Measurements from ENCODE around the gene HAUS3. TPM values are rescaled to one million over a fixed set of nuclear protein-coding genes. Genes with fewer than 3 reads are reported as not detected.

The HAUS3 gene
- total RNA-seq, 1 experiment from 2014 or later = 17.3 TPM

DNA sequence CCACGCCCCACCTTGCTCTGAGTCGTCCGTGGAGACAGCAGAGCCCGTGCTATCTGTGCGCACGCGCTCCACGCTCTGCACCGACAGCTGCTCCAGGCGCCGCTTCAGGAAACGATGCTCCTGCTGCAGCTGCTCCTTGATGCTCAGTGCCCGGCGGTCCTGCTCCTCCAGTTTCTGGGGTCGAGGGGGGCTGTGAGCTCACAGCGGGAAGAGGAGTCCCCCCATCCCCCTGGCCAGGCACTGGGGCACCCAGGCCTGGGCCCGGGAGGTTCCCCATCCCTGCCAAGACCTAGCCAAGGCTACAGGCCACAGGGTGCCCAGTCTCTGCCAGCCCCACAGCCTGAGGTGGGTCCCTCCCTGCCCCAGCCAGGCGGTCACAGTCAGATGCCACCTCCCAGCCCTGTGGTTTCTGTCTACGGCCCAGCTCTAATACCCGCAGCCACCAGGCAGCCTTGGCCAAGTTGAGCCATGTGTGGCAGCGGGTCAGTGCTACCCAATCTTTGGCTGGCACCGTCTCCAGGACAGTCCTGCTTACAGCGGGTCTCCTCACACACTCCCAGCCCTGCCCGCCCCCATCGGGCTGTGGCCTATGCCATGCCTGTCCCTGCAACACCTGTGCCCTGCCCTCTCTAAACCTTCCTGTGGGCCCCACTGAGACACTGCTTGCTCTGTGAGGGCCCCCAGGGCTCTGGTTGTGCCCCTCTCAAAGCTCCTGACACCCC lies 9.3 kb upstream of the HAUS3 start:
- Histone ChIP-seq H3K4me1 (ENCODE audit: control insufficient read depth in 1 of 2, insufficient read depth in 2 of 2, low read length in 2 of 2) (no peaks in the 10 kb centered on the region), H3K27me3 (ENCODE audit: insufficient read depth, low read length) (no peaks in the 10 kb centered on the region), H3K9ac (ENCODE audit: low read length) (no peak overlapping the region), H2AFZ (ENCODE audit: low read depth, low read length, poor library complexity, severe bottlenecking) (no peak overlapping the region), H3K36me3 (ENCODE audit: control insufficient read depth in 1 of 2, insufficient read depth in 2 of 2, low read length in 2 of 2) (no peaks in the 10 kb centered on the region), H3K9me3 (ENCODE audit: control insufficient read depth in 1 of 2, insufficient read depth in 1 of 2, low read depth in 1 of 2, low read length in 2 of 2) (no peaks in the 10 kb centered on the region), H3K27ac (ENCODE audit: low read depth, low read length) (no peak overlapping the region), H4K20me1 (ENCODE audit: insufficient read depth) (no peaks in the 10 kb centered on the region), H3K4me3 (replicated peaks in 1 of 2; ENCODE audit: low read depth in 1 of 2, low read length in 2 of 2) (no peak overlapping the region), H3K9me2 (ENCODE audit: insufficient read depth) (no peaks in the 10 kb centered on the region), H3K79me2 (ENCODE audit: insufficient read depth, low read length) (no peaks in the 10 kb centered on the region), H3K4me2 (ENCODE audit: low read length) (no peak overlapping the region)
- no peak for DNase-seq (ENCODE audit: low read depth, low spot score)
- TF ChIP-seq, protein P1, sequence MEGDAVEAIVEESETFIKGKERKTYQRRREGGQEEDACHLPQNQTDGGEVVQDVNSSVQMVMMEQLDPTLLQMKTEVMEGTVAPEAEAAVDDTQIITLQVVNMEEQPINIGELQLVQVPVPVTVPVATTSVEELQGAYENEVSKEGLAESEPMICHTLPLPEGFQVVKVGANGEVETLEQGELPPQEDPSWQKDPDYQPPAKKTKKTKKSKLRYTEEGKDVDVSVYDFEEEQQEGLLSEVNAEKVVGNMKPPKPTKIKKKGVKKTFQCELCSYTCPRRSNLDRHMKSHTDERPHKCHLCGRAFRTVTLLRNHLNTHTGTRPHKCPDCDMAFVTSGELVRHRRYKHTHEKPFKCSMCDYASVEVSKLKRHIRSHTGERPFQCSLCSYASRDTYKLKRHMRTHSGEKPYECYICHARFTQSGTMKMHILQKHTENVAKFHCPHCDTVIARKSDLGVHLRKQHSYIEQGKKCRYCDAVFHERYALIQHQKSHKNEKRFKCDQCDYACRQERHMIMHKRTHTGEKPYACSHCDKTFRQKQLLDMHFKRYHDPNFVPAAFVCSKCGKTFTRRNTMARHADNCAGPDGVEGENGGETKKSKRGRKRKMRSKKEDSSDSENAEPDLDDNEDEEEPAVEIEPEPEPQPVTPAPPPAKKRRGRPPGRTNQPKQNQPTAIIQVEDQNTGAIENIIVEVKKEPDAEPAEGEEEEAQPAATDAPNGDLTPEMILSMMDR (IDR thresholded peaks at IDR 0.05 in 2 of 3, conservative IDR thresholded peaks at IDR 0.05 in 1 of 3; ENCODE audit: borderline replicate concordance in 1 of 3, insufficient read depth in 1 of 3, low read depth in 2 of 3, low read length in 2 of 3) = no peak
- TF ChIP-seq TCF7L2 (IDR thresholded peaks at IDR 0.05; ENCODE audit: borderline replicate concordance, extremely low read depth, insufficient read depth, insufficient read length) = no peak
- TF ChIP-seq, protein P2, sequence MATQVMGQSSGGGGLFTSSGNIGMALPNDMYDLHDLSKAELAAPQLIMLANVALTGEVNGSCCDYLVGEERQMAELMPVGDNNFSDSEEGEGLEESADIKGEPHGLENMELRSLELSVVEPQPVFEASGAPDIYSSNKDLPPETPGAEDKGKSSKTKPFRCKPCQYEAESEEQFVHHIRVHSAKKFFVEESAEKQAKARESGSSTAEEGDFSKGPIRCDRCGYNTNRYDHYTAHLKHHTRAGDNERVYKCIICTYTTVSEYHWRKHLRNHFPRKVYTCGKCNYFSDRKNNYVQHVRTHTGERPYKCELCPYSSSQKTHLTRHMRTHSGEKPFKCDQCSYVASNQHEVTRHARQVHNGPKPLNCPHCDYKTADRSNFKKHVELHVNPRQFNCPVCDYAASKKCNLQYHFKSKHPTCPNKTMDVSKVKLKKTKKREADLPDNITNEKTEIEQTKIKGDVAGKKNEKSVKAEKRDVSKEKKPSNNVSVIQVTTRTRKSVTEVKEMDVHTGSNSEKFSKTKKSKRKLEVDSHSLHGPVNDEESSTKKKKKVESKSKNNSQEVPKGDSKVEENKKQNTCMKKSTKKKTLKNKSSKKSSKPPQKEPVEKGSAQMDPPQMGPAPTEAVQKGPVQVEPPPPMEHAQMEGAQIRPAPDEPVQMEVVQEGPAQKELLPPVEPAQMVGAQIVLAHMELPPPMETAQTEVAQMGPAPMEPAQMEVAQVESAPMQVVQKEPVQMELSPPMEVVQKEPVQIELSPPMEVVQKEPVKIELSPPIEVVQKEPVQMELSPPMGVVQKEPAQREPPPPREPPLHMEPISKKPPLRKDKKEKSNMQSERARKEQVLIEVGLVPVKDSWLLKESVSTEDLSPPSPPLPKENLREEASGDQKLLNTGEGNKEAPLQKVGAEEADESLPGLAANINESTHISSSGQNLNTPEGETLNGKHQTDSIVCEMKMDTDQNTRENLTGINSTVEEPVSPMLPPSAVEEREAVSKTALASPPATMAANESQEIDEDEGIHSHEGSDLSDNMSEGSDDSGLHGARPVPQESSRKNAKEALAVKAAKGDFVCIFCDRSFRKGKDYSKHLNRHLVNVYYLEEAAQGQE (IDR thresholded peaks at IDR 0.05; ENCODE audit: low read depth) = no peak
- TF ChIP-seq, protein P3, sequence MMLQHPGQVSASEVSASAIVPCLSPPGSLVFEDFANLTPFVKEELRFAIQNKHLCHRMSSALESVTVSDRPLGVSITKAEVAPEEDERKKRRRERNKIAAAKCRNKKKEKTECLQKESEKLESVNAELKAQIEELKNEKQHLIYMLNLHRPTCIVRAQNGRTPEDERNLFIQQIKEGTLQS (IDR thresholded peaks at IDR 0.05) = no peak
- TF ChIP-seq FOSL1 (IDR thresholded peaks at IDR 0.05; ENCODE audit: low read depth) = no peak
- no peak for TF ChIP-seq SRF (IDR thresholded peaks at IDR 0.05; ENCODE audit: low read depth)
- no peak for TF ChIP-seq EZH2phosphoT487 (IDR thresholded peaks at IDR 0.05; ENCODE audit: borderline replicate concordance)
- no peak for TF ChIP-seq ZFX (IDR thresholded peaks at IDR 0.05)
- ChIA-PET RAD21 (ENCODE audit: low non-redundant PET in 1 of 2, low total read pairs in 2 of 2, uncharacterized antibody in 2 of 2, unreplicated experiment in 2 of 2) (no interaction called here), POLR2A (no interaction called here), CTCF (no interaction called here)
- no TSS peak for BruUV-seq (replicated peaks)
- no peak for ATAC-seq
- intact Hi-C loops (cut with micrococcal nuclease) = no loop called here
